Endodermal cell (in vitro differentiated cells): ENCODE results near the gene GPC3. TPM values are rescaled to one million over a fixed set of nuclear protein-coding genes. Genes with fewer than 3 reads are reported as not detected.

Experiments used
- DNase-seq: peaks from one replicate; pipeline ENCODE4 v3.0.0-alpha.2; 2017
- H3K27ac ChIP-seq: 2 replicates; pipeline ENCODE4 v1.5.1; 2013; ENCODE audit warnings: mild to moderate bottlenecking, low read depth, low read length, moderate library complexity
- H3K27me3 ChIP-seq: 2 replicates; pipeline ENCODE4 v1.6.1; 2013; ENCODE audit warnings: mild to moderate bottlenecking, low read length, moderate library complexity; ENCODE audit not compliant: insufficient read depth, control insufficient read depth, poor library complexity, severe bottlenecking
- H3K36me3 ChIP-seq: 2 replicates; pipeline ENCODE4 v1.7.0; 2013; ENCODE audit warnings: mild to moderate bottlenecking, low read length, moderate library complexity; ENCODE audit not compliant: control insufficient read depth, insufficient read depth
- H3K4me1 ChIP-seq: one replicate; pipeline ENCODE4 v1.7.0; 2013; ENCODE audit warnings: low read length; ENCODE audit not compliant: control insufficient read depth, insufficient read depth
- H3K4me3 ChIP-seq: 2 replicates; pipeline ENCODE4 v1.5.1; 2013; ENCODE audit warnings: mild to moderate bottlenecking, low read length, moderate library complexity
- H3K9ac ChIP-seq: 2 replicates; pipeline ENCODE4 v1.6.1; 2013; ENCODE audit warnings: mild to moderate bottlenecking, low read length, moderate library complexity; ENCODE audit not compliant: poor library complexity, severe bottlenecking; ENCODE audit errors: extremely low read depth
- H3K9me3 ChIP-seq: 2 replicates; pipeline ENCODE4 v1.6.1; 2013; ENCODE audit warnings: mild to moderate bottlenecking, low read length, moderate library complexity; ENCODE audit not compliant: control insufficient read depth
- H3K27ac Mint-ChIP-seq: 2 replicates; pipeline ENCODE4 v1.8.0; 2020; ENCODE audit warnings: mixed read lengths
- H3K27me3 Mint-ChIP-seq: 2 replicates; pipeline ENCODE4 v1.8.0; 2021; ENCODE audit warnings: mild to moderate bottlenecking, mixed read lengths; ENCODE audit not compliant: insufficient read depth
- H3K36me3 Mint-ChIP-seq: 2 replicates; pipeline ENCODE4 v1.8.0; 2020; ENCODE audit warnings: low read depth, mixed read lengths
- H3K4me1 Mint-ChIP-seq: 2 replicates; pipeline ENCODE4 v1.8.0; 2020; ENCODE audit warnings: mixed read lengths
- H3K4me3 Mint-ChIP-seq: 2 replicates; pipeline ENCODE4 v1.8.0; 2020; ENCODE audit warnings: mild to moderate bottlenecking, moderate library complexity, mixed read lengths
- H3K9me3 Mint-ChIP-seq: 2 replicates; pipeline ENCODE4 v1.8.0; 2020; ENCODE audit warnings: mild to moderate bottlenecking, mixed read lengths
- WGBS, 2 experiments: methylation state at CpG; one replicate each; pipeline versions ENCODE4 v1.1.5 to v1.1.7; 2013; ENCODE audit warnings: missing lambda C conversion rate in 2 of 2, mixed read lengths in 1 of 2; ENCODE audit not compliant: insufficient coverage in 1 of 2, insufficient read length in 1 of 2; 5-methylcytosine and 5-hydroxymethylcytosine counted together
- total RNA-seq, 2 donors: library from RNA; stranded (reverse); fragmentation: NEBNext Ultra II Directional in 1 of 2; extraction: Animal tissue kit (Norgen Biotek cat#: 25700) in 1 of 2; gene quantifications; 2 replicates in 1 of 2; 3 replicates in 1 of 2; pipeline ENCODE4 v1.2.1, GENCODE V29; 2021
- TF ChIP-seq, protein P1 (sequence below): fragments of 200-600 bp; sonication (generic); conservative IDR thresholded peaks from 2 replicates; pipeline ENCODE4 v1.5.0; 2021; ENCODE audit warnings: antibody characterized with exemption, mild to moderate bottlenecking

Gene GPC3
- total RNA-seq, 2 donors from 2014 or later = 39.5 to 125 TPM

DNA sequence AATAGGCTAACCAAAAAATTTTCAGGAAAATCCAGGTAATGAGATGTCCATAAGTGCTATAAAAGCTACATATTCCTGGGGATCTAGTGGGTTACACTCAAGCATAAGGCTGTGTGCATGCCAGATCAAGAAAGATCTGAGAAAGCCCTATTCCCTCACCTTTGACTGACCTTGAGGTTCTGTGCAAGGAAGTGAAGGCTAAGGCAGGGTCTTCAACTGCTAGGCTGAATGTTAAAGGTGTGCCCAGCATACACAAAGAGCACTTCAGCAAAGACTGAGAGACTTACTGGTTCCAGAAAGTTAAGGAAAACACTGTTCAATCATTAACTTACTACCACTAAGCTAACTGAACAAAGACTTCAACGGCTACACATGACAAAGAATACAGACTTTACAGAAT is 269.7 kb downstream of the GPC3 start:
- TF ChIP-seq, protein P1, sequence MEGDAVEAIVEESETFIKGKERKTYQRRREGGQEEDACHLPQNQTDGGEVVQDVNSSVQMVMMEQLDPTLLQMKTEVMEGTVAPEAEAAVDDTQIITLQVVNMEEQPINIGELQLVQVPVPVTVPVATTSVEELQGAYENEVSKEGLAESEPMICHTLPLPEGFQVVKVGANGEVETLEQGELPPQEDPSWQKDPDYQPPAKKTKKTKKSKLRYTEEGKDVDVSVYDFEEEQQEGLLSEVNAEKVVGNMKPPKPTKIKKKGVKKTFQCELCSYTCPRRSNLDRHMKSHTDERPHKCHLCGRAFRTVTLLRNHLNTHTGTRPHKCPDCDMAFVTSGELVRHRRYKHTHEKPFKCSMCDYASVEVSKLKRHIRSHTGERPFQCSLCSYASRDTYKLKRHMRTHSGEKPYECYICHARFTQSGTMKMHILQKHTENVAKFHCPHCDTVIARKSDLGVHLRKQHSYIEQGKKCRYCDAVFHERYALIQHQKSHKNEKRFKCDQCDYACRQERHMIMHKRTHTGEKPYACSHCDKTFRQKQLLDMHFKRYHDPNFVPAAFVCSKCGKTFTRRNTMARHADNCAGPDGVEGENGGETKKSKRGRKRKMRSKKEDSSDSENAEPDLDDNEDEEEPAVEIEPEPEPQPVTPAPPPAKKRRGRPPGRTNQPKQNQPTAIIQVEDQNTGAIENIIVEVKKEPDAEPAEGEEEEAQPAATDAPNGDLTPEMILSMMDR = no peak
- H3K27me3 ChIP-seq = no peaks in the 10 kb centered on the region
- H3K4me1 ChIP-seq = no peaks in the 10 kb centered on the region
- no peak overlapping the region for H3K4me3 Mint-ChIP-seq
- no peak overlapping the region for H3K4me3 ChIP-seq
- peaks cover 34% of the 10 kb centered on the region for H3K9me3 Mint-ChIP-seq
- H3K27ac ChIP-seq = no peak overlapping the region
- H3K27ac Mint-ChIP-seq = no peak overlapping the region
- no CpG with 5 or more reads among the region's 1 CpG for WGBS, 2 experiments
- H3K9me3 ChIP-seq = no peaks in the 10 kb centered on the region
- H3K27me3 Mint-ChIP-seq = no peaks in the 10 kb centered on the region
- H3K4me1 Mint-ChIP-seq = peaks cover 2% of the 10 kb centered on the region
- H3K36me3 ChIP-seq = no peaks in the 10 kb centered on the region
- DNase-seq = no peak
- H3K36me3 Mint-ChIP-seq = peaks cover 28% of the 10 kb centered on the region
- no peak overlapping the region for H3K9ac ChIP-seq

DNA sequence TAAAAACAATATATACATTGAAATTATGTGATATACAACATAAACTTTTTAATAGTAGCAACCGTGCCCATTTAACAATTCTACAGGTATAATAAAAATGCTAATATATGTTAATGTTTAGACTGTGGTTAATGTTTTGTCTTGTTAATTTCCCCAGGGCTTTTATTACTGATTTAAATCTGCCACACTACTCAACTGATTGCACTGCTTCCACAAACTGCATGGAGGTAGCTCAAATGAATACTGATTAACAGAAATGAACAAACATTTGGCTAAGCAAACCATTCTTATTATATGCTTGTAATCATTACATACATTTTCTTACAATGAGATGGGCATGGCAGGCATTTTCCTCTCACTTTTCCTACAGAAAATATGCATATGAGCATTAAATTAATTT is 275.9 kb downstream of the GPC3 start:
- H3K27ac Mint-ChIP-seq = no peak overlapping the region
- no peak overlapping the region for H3K27ac ChIP-seq

DNA sequence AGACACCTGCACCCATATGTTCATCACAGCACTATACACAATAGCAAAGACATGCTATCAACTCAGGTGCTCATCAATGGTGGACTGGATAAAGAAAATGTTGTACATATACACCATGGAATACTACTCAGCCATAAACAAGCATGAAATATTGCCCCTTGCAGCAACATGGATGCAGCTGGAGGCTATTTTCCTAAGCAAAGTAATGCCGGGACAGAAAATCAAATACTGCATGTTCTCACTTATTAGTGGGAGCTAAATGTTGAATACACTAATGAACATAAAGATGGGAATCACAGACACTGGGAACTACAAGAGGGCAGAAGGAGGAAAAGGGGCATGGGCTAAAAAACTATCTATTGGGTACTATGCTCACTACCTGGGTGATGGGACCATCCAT is 278.5 kb downstream of the GPC3 start:
- Mint-ChIP-seq H3K36me3 (no peaks in the 10 kb centered on the region), H3K4me1 (peaks cover 24% of the 10 kb centered on the region), H3K27ac (no peak overlapping the region), H3K27me3 (no peaks in the 10 kb centered on the region), H3K4me3 (no peak overlapping the region), H3K9me3 (no peaks in the 10 kb centered on the region)
- Histone ChIP-seq H3K4me1 (peaks cover 4% of the 10 kb centered on the region), H3K9ac (no peak overlapping the region), H3K27ac (no peak overlapping the region), H3K4me3 (no peak overlapping the region), H3K36me3 (no peaks in the 10 kb centered on the region), H3K27me3 (no peaks in the 10 kb centered on the region), H3K9me3 (no peaks in the 10 kb centered on the region)
- no peak for DNase-seq
- TF ChIP-seq, protein P1 = no peak
- 100% methylated on average over 1 of the region's 1 CpG for WGBS, 2 experiments

More for the DNA sequence above, 275.9 kb downstream of the GPC3 start:
- Histone ChIP-seq H3K9me3 (no peaks in the 10 kb centered on the region), H3K4me3 (no peak overlapping the region), H3K4me1 (no peaks in the 10 kb centered on the region), H3K27me3 (no peaks in the 10 kb centered on the region), H3K36me3 (no peaks in the 10 kb centered on the region), H3K9ac (no peak overlapping the region)
- TF ChIP-seq, protein P1 = no peak
- H3K36me3 Mint-ChIP-seq = no peaks in the 10 kb centered on the region
- no peaks in the 10 kb centered on the region for H3K27me3 Mint-ChIP-seq
- no peak overlapping the region for H3K4me3 Mint-ChIP-seq
- no peak for DNase-seq
- no CpG with 5 or more reads among the region's 1 CpG for WGBS, 2 experiments
- H3K9me3 Mint-ChIP-seq = no peaks in the 10 kb centered on the region
- peaks cover 11% of the 10 kb centered on the region for H3K4me1 Mint-ChIP-seq
